Epithelial cell of umbilical artery (primary cell): ENCODE measurements around the gene UGT1A7. TPM values are rescaled to one million over a fixed set of nuclear protein-coding genes. Genes with fewer than 3 reads are reported as not detected.

Source experiments
- total RNA-seq: library from RNA; depleted of rRNA; stranded (reverse); fragments of >200 nt; gene quantifications from 2 replicates; pipeline ENCODE4 v1.2.3, GENCODE V29; 2014

UGT1A7 gene
- not detected in 2 replicates for total RNA-seq

DNA sequence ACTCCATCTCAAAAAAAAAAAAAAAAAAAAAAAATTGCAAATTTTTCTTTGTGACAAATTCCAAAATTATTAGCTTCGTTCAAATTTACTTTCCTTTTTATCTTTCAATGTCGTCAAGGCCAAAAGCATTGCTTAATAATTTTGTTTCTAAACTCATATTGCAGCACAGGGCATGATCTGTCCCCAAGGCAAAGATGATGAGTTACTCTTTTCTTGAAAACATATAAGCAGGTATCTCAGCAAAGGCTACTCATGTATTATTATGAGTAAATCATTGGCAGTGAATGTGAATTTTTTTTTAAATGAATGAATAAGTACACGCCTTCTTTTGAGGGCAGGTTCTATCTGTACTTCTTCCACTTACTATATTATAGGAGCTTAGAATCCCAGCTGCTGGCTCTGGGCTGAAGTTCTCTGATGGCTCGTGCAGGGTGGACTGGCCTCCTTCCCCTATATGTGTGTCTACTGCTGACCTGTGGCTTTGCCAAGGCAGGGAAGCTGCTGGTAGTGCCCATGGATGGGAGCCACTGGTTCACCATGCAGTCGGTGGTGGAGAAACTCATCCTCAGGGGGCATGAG, at the start of gene UGT1A7:
Gene UGT1A7, plus strand, starts transcription at position 381 of the 579 bp plus-strand sequence. Its CDS starts 37 bp downstream, at position 418.

DNA sequence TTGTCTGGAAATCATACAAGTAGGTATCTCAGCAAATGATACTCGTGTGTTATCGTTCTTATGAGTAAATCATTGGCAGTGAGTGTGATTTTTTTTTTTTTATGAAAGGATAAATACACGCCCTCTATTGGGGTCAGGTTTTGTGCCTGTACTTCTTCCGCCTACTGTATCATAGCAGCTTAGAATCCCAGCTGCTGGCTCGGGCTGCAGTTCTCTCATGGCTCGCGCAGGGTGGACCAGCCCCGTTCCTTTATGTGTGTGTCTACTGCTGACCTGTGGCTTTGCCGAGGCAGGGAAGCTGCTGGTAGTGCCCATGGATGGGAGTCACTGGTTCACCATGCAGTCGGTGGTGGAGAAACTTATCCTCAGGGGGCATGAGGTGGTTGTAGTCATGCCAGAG, 45.4 kb upstream of the UGT1A7 start, which contains the start of gene UGT1A10:
Gene UGT1A10, plus strand, starts transcription at position 143 of the 400 bp plus-strand sequence. Its CDS starts 75 bp downstream, at position 218.

DNA sequence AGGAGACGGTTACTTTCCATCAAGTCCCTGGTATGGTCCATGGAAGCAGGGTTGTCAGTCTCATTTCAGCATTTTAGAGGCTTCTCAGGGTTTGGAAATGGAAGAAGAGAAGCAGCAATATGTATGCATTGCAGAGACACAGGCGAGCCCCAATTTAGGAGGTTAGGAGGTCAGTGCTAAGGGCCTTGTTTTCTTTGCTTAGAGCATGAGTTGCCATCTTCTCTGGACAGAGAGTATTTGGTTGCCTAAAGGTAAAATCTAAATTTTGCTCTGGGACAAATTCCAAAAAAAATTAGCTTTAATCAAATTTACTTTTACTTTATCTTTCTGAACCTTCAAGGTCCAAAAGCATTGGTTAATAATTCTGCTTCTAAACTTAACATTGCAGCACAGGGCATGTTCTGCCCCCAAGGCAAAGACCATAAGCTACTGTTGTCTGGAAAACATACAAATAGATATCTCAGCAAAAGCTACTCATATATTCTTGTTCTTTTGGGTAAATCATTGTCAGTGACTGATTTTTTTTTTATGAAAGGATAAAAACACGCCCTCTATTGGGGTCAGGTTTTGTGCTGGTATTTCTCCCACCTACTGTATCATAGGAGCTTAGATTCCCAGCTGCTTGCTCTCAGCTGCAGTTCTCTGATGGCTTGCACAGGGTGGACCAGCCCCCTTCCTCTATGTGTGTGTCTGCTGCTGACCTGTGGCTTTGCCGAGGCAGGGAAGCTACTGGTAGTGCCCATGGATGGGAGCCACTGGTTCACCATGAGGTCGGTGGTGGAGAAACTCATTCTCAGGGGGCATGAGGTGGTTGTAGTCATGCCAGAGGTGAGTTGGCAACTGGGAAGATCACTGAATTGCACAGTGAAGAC, 10.2 kb upstream of the UGT1A7 start, which contains the start of gene UGT1A9:
Gene UGT1A9, plus strand, starts transcription at position 609 of the 872 bp plus-strand sequence. Its CDS starts 37 bp downstream, at position 646.

DNA sequence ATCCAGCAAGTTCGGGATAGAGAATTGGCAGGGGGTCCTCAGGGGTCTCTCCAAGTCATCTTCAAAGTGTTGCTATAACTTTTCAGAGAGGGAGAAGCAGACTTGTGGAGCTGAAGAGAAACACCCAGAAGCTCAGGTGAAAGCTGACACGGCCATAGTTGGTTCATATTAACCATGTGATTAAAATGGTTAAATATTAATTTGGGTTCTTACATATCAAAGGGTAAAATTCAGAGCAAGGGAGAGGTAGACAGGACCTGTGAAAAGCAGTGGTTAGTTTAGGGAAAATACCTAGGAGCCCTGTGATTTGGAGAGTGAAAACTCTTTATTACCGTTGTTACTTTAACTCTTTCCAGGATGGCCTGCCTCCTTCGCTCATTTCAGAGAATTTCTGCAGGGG, 10.9 kb downstream of the UGT1A7 start, which contains the start of gene UGT1A6:
Gene UGT1A6, plus strand, starts transcription at position 243 of the 400 bp plus-strand sequence. Its CDS starts 115 bp downstream, at position 358.

DNA sequence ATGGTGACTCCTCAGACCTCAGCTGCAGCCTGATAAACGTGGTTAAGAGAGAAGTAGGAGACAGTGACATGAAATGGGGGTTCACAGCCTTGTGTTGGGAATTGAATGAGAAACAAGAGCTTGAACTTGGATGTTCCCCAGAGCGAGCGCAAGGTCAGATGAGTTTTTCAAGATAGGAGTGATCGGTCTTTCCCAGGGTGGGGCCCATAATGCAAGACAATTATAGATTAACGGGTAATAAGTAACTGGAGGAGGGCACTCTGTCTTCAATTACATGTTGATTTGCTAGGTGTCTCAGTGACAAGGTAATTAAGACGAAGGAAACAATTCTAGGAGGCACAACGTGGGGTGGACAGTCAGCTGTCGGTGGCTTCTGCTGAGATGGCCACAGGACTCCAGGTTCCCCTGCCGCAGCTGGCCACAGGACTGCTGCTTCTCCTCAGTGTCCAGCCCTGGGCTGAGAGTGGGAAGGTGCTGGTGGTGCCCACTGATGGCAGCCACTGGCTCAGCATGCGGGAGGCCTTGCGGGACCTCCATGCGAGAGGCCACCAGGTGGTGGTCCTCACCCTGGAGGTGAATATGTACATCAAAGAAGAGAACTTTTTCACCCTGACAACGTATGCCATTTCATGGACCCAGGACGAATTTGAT, 31.0 kb downstream of the UGT1A7 start, which contains the start of gene UGT1A5:
Gene UGT1A5, plus strand, starts transcription at position 297 of the 651 bp plus-strand sequence. Its CDS starts 85 bp downstream, at position 382.

DNA sequence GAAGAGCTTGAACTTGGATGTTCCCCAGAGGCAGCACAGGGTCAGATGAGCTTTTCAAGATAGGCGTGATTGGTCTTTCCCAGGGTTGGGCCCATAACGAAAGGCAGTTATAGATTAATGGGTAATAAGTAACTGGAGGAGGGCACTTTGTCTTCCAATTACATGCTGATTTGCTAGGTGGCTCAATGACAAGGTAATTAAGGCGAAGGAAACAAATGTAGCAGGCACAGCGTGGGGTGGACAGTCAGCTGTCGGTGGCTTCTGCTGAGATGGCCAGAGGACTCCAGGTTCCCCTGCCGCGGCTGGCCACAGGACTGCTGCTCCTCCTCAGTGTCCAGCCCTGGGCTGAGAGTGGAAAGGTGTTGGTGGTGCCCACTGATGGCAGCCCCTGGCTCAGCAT, 36.9 kb downstream of the UGT1A7 start, which contains the start of gene UGT1A4:
Gene UGT1A4, plus strand, starts transcription at position 185 of the 400 bp plus-strand sequence. Its CDS starts 85 bp downstream, at position 270.

DNA sequence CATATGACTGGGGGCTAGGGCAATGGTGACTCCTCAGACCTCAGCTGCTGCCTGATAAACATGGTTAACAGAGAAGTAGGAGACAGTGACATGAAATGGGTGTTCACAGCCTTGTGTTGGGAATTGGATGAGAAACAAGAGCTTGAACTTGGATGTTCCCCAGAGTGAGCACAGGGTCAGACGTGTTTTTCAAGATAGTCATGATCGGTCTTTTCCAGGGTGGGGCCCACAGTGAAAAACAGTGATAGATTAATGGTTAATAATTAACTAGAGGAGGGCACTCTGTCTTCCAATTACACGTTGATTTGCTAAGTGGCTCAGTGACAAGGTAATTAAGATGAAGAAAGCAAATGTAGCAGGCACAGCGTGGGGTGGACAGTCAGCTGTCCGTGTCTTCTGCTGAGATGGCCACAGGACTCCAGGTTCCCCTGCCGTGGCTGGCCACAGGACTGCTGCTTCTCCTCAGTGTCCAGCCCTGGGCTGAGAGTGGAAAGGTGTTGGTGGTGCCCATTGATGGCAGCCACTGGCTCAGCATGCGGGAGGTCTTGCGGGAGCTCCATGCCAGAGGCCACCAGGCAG, 47.1 kb downstream of the UGT1A7 start, which contains the start of gene UGT1A3:
Gene UGT1A3, plus strand, starts transcription at position 320 of the 579 bp plus-strand sequence. Its CDS starts 85 bp downstream, at position 405.

DNA sequence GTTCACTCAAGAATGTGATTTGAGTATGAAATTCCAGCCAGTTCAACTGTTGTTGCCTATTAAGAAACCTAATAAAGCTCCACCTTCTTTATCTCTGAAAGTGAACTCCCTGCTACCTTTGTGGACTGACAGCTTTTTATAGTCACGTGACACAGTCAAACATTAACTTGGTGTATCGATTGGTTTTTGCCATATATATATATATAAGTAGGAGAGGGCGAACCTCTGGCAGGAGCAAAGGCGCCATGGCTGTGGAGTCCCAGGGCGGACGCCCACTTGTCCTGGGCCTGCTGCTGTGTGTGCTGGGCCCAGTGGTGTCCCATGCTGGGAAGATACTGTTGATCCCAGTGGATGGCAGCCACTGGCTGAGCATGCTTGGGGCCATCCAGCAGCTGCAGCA, 78.3 kb downstream of the UGT1A7 start, which contains the start of gene UGT1A1:
Gene UGT1A1, plus strand, starts transcription at position 228 of the 400 bp plus-strand sequence. Its CDS starts 18 bp downstream, at position 246.

DNA sequence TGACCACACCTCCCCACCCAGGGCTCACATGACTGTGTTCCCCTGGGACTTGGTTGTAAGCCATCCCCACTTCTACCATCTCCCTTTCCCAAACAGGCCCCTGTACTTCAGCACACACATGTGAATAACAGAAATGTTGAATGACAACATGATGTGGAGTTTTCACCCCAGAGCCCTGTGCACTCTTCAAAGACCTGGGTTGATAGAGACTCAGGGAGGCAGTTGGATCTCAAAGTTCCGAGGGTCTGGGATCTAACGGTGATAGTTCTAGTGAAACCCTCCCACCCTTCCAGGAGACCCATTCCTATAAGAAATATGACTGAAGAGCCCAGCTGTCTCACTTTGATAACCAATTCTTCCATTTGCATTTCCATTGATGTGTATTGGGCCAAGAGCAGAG, 96.3 kb downstream of the UGT1A7 start, which contains the start of gene MROH2A:
Gene MROH2A, plus strand, starts transcription at position 301 of the 400 bp plus-strand sequence. CDS start 1,029 bp downstream, outside the sequence.

Other genes starting within 250 kb of the UGT1A7 start
- 15.3 and 29.8 TPM in 2 replicates for gene USP40, start 115.1 kb upstream of the UGT1A7 start, total RNA-seq
- not detected in 2 replicates for gene UGT1A8, start 64.3 kb upstream of the UGT1A7 start, total RNA-seq
- not detected in 2 replicates for gene UGT1A10, start 45.5 kb upstream of the UGT1A7 start, total RNA-seq
- gene UGT1A9, start 10.0 kb upstream of the UGT1A7 start, total RNA-seq, result 0.15 TPM in 1 of 2 replicates, not detected in the other
- gene UGT1A6, start 11.0 kb downstream of the UGT1A7 start, total RNA-seq, result not detected in 2 replicates
- not detected in 2 replicates for gene UGT1A5, start 31.0 kb downstream of the UGT1A7 start, total RNA-seq
- not detected in 2 replicates for gene UGT1A4, start 36.8 kb downstream of the UGT1A7 start, total RNA-seq
- gene UGT1A3, start 47.1 kb downstream of the UGT1A7 start, total RNA-seq, result not detected in 2 replicates
- gene UGT1A1, start 78.4 kb downstream of the UGT1A7 start, total RNA-seq, result not detected in 2 replicates
- not detected in 2 replicates for gene MROH2A, start 96.4 kb downstream of the UGT1A7 start, total RNA-seq
- 23.1 and 26.0 TPM in 2 replicates for gene HJURP, start 172.6 kb downstream of the UGT1A7 start, total RNA-seq
- 0.15 TPM in 1 of 2 replicates, not detected in the other for gene TRPM8, start 235.5 kb downstream of the UGT1A7 start, total RNA-seq